ENCODE results near the gene MARCKSL1.

GRCh38 chr1:32334864-32335534 lies 1.0 kb downstream of the MARCKSL1 start:
- TF ChIP-seq, protein P1, sequence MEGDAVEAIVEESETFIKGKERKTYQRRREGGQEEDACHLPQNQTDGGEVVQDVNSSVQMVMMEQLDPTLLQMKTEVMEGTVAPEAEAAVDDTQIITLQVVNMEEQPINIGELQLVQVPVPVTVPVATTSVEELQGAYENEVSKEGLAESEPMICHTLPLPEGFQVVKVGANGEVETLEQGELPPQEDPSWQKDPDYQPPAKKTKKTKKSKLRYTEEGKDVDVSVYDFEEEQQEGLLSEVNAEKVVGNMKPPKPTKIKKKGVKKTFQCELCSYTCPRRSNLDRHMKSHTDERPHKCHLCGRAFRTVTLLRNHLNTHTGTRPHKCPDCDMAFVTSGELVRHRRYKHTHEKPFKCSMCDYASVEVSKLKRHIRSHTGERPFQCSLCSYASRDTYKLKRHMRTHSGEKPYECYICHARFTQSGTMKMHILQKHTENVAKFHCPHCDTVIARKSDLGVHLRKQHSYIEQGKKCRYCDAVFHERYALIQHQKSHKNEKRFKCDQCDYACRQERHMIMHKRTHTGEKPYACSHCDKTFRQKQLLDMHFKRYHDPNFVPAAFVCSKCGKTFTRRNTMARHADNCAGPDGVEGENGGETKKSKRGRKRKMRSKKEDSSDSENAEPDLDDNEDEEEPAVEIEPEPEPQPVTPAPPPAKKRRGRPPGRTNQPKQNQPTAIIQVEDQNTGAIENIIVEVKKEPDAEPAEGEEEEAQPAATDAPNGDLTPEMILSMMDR (conservative IDR thresholded peaks at IDR 0.05): peak; percentile 68
- TF ChIP-seq EZH2 (IDR thresholded peaks at IDR 0.05; ENCODE audit: low read depth): no peak

Measured in PC-9 (cell line).